Measurements from ENCODE around the gene PCDH8.

Gene PCDH8

GRCh38 chr13:52846567-52847321, 1.7 kb downstream of the PCDH8 start:
- no peak for DNase-seq (ENCODE audit: extremely low read depth, insufficient read length)
- H3K4me3 ChIP-seq (replicated peaks; ENCODE audit: low read depth, low read length) = no peak overlapping the region
- no peaks in the 10 kb centered on the region for H3K36me3 ChIP-seq (ENCODE audit: control insufficient read depth, insufficient read depth, low read length)
- peaks cover 2% of the 10 kb centered on the region; the same call in 1 of the 2 replicates for H3K27me3 ChIP-seq (replicated peaks; ENCODE audit: control insufficient read depth, insufficient read depth, low read length)
- no peak for TF ChIP-seq CTCF (IDR thresholded peaks at IDR 0.05; ENCODE audit: insufficient read depth, low read length, poor library complexity, severe bottlenecking)

GRCh38 chr13:52845766-52846566, 2.5 kb downstream of the PCDH8 start:
- Histone ChIP-seq H3K4me3 (replicated peaks; ENCODE audit: low read depth, low read length) (no peak overlapping the region), H3K36me3 (ENCODE audit: control insufficient read depth, insufficient read depth, low read length) (no peaks in the 10 kb centered on the region), H3K27me3 (replicated peaks; ENCODE audit: control insufficient read depth, insufficient read depth, low read length) (peaks cover 2% of the 10 kb centered on the region; the same call in 1 of the 2 replicates)
- peak; percentile 35 for DNase-seq (ENCODE audit: extremely low read depth, insufficient read length)
- TF ChIP-seq CTCF (IDR thresholded peaks at IDR 0.05; ENCODE audit: insufficient read depth, low read length, poor library complexity, severe bottlenecking) = peak; percentile 13

GRCh38 chr13:52845334-52845761, 3.1 kb downstream of the PCDH8 start:
- H3K36me3 ChIP-seq (ENCODE audit: control insufficient read depth, insufficient read depth, low read length) = no peaks in the 10 kb centered on the region
- peaks cover 2% of the 10 kb centered on the region; the same call in 1 of the 2 replicates for H3K27me3 ChIP-seq (replicated peaks; ENCODE audit: control insufficient read depth, insufficient read depth, low read length)
- no peak overlapping the region for H3K4me3 ChIP-seq (replicated peaks; ENCODE audit: low read depth, low read length)
- no peak for DNase-seq (ENCODE audit: extremely low read depth, insufficient read length)
- peak; percentile 31 for TF ChIP-seq CTCF (IDR thresholded peaks at IDR 0.05; ENCODE audit: insufficient read depth, low read length, poor library complexity, severe bottlenecking)

- no peaks in the 10 kb centered on the region for H3K36me3 ChIP-seq (ENCODE audit: control insufficient read depth, insufficient read depth, low read length)
- H3K27me3 ChIP-seq (replicated peaks; ENCODE audit: control insufficient read depth, insufficient read depth, low read length) = peaks cover 4% of the 10 kb centered on the region
- H3K4me3 ChIP-seq (replicated peaks; ENCODE audit: low read depth, low read length) = no peak overlapping the region
- TF ChIP-seq CTCF (IDR thresholded peaks at IDR 0.05; ENCODE audit: insufficient read depth, low read length, poor library complexity, severe bottlenecking) = no peak
- no peak for DNase-seq (ENCODE audit: extremely low read depth, insufficient read length)
These were observed 3.6 kb downstream of the PCDH8 start for GRCh38 chr13:52844836-52845235.

- peaks cover 4% of the 10 kb centered on the region for H3K27me3 ChIP-seq (replicated peaks; ENCODE audit: control insufficient read depth, insufficient read depth, low read length)
- no peaks in the 10 kb centered on the region for H3K36me3 ChIP-seq (ENCODE audit: control insufficient read depth, insufficient read depth, low read length)
- no peak for TF ChIP-seq CTCF (IDR thresholded peaks at IDR 0.05; ENCODE audit: insufficient read depth, low read length, poor library complexity, severe bottlenecking)
- no peak overlapping the region for H3K4me3 ChIP-seq (replicated peaks; ENCODE audit: low read depth, low read length)
- no peak for DNase-seq (ENCODE audit: extremely low read depth, insufficient read length)
These were observed 6.0 kb downstream of the PCDH8 start for GRCh38 chr13:52842441-52842840.
